Stimulated activated CD4-positive, alpha-beta T cell treated with anti-CD3 and anti-CD28 coated beads, Interleukin-12 subunit alpha, Interleukin-12 subunit beta, amount 100 ng/mL, for 24 hours (primary cell): ENCODE data around the gene HIVEP3.

Source experiments
- DNase-seq, 2 experiments: peaks; one replicate each; pipeline ENCODE4 v3.0.0-alpha.2; 2020; ENCODE audit warnings: low read depth in 2 of 2

The HIVEP3 gene

GRCh38 chr1:41535276-41535675, 383.4 kb downstream of the HIVEP3 start:
- no peak for DNase-seq

DNA sequence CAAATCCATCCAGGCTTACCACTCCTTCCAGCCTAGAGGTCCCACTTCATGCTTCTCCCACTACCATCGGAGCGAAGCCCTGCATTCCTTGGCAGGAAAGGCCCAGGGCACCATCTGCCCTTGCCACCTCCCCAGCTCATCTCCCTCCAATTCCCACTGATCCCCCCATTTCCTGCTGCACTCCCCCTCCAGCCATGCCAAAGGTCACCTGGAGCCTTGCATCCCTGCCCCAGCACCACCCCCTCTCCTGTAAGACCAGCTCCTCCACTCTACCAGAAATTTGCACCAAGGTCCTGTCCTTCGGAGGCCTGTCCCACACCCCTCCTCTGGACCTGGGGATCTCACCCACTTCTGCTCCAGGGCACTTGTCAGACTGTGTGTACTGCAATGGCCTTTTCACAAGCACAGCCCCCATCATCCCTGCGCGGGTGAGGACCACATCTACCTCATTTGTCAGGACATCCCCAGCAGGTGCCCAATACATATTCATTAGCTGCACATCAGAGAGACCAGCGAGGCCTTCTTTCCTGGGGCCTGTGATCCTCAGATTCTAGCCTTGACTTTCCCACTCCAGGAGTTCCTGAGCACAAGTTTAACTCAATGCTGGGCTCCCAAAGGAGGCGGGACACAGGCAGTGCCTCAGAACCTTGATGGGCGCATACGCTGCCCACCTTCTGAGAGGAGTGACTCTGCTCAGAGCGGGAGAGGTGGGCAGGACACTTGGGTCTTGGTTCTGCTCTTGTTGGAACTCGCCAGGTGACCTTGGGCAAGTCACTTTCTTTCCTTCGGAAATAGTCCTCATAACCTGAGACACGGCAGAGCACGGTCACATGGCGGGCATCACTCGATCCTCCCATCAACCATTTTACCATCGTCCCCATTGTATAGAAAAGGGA, 384.3 kb downstream of the HIVEP3 start:
- no peak for DNase-seq

GRCh38 chr1:41533731-41534080, 385.0 kb downstream of the HIVEP3 start:
- DNase-seq: no peak

GRCh38 chr1:41533016-41533730, 385.5 kb downstream of the HIVEP3 start:
- no peak for DNase-seq

- no peak for DNase-seq
Observed at GRCh38 chr1:41532206-41532975, 386.3 kb downstream of the HIVEP3 start.

- DNase-seq: no peak
Observed at GRCh38 chr1:41530411-41530810, 388.3 kb downstream of the HIVEP3 start.

- DNase-seq: no peak
Observed at GRCh38 chr1:41529621-41530395, 388.9 kb downstream of the HIVEP3 start.

DNA sequence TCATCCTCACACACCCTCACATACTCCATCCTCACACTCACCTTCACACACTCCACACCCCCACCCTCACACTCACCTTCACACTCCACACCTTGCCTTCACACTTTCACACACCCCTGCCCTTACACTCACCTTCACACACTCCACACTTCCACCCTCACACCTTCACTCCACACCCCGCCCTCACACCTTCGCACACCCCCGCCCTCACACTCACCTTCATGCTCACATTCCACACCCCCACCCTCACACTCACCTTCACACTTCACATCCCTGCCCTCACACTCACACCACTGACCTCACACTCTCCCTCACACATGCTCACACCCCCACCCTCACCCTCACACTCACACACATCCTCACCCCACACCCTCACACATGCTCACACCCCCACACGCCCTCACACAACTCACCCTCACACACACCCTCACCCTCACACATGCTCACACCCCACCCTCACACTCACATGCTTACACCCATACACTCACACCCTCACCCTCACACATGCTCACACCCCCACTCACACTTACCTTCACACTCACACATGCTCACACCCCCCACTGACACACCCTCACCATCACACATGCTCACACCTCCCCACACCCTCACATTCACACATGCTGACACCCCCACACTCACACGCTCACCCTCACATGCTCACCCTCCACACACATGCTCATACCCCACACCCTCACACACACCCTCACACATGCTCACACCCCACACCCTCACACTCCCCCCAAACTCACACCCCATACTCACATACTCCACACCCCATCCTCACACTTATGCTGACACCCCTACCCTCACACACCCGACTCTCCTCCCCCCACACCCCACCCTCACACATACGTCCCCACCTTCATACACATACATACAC, 389.8 kb downstream of the HIVEP3 start:
- DNase-seq: no peak

DNA sequence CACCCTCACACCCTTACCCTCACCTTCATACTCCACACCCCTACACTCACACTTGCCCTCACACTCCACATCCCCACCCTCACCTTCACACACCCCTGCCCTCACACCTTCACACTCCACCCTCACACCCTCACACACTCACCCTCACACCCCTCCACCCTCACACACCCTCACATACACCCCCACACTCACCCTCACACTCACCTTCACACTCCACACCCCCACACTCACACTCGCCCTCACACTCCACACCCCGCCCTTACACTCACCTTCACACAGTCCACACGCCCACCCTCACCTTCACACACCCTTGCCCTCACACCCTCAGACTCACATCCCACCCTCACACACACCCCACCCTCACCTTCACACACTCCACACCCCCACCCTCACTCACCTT, 390.6 kb downstream of the HIVEP3 start:
- DNase-seq: no peak

DNA sequence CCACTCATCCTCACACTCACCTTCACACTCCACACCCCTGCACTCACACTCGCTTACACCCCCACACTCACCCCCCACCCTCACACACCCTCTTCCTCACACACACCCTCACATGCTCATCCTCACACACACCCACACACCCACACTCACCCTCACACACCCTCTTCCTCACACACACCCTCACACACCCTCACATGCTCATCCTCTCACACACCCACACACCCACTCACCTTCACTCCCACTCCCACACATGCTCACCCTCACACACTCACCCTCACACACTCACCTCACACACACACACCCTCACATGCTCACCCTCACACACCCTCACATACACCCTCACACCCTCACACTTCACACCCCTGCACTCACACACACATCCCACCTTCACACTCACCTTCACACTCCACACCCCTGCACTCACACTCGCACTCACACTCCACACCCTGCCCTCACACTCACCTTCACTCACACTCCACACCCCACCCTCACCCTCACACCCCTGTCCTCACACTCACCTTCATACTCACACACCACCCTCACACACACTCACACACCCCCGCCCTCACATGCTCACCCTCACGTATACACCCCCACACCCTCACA, 391.7 kb downstream of the HIVEP3 start:
- DNase-seq: no peak

GRCh38 chr1:41525891-41526587, 392.7 kb downstream of the HIVEP3 start:
- DNase-seq: no peak

DNA sequence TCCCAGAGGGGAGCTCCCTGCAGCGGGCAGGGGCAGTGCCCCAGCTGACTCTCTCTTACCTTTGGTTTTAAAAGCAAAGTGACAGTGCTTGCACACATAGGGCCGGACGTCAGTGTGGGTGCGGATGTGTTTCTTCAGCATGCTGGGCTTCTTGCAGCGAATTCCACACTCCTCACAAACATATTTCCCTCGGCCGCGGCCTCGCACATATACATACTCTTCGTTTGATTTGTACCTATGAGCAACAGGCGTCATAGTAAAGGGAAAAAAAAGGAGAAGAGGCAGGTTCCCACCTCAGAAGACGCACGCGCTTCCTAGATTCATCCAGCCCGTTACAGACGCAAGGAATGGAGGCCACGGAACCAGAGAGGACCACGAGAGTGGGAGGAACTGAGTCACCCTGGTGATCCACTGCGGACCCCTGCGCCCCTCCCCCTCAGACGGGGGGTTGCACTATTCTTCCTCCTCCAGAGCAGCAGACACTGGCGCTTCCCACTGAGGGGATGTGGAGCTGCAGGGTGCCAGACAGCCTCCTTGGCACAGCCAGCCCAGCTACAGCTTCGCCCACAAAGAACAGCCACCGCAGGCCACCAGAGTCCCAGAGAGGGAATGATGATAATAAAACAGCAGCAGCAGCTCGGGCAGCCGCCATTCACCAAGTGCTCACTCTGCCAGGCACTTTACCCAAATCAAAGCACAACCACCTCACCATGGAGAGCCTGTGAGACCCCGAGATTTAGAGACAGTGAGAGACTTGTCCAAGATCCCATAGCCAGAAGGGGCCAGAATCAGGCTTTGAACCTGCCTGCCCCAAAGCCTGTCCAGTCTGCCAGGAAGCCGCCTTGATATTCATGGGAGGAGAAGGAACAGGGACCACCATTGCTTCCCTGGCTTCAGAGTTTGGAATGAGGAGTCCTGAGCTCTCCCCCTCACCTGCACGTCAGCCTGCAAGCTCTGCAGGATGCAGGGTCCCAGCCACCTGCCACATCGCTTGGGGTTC, 393.7 kb downstream of the HIVEP3 start:
- no peak for DNase-seq

DNA sequence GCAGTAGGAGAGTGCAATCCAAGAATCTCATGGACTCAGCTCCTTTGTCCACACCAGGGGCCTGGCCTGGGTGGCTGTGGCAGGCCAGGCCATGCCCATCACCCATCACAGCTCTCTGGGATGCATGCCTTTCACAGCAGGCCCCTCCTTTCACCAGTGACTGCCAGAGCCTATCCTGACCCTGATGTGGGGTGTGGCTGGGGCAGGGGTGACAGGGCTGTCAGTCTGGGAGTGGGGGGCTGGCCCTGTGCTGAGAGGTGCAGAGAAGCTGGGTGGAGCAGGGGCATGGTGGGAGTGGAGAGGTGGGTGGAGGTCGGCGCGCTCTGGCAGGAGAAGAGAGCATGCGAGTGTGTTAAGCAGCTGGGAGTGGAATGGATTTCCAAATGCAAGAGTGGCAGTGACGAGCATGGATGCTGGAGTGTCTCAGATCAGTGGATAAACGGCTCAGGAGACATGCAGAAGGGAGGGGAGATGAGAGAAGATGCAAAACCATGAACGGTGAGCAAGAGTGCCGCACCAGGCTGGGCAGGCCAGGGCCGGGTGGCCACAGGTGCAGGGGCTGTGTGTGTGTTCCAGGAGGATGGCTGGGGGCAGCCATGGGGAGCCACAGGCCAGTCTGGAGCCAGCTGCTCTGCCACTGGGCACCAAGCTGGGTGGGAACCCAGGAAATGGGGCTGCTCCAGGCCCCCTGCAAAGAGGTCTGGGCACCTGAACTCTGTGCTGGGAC, 394.6 kb downstream of the HIVEP3 start:
- no peak for DNase-seq

- no peak for DNase-seq
Observed at GRCh38 chr1:41523071-41523470, 395.7 kb downstream of the HIVEP3 start.

DNA sequence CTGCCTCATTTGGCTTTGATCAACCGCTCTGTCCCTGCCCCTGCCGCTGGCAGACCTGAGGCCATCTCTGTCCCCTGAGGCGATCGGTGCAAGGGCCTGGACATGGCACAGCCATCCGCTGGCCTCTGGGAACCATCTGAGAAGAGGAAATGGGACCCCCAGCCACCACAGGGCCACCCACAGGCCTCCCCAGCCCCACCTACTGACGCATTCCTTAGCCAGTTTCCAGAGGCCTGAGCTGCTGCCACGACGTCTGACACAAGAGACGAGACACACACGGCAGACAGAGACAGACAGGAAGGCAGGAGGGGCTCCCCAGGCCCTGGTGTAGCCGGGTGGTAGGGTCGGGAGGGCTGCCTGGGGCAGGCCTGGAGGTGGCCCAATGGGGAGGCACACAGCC, 397.0 kb downstream of the HIVEP3 start:
- DNase-seq: no peak

DNA sequence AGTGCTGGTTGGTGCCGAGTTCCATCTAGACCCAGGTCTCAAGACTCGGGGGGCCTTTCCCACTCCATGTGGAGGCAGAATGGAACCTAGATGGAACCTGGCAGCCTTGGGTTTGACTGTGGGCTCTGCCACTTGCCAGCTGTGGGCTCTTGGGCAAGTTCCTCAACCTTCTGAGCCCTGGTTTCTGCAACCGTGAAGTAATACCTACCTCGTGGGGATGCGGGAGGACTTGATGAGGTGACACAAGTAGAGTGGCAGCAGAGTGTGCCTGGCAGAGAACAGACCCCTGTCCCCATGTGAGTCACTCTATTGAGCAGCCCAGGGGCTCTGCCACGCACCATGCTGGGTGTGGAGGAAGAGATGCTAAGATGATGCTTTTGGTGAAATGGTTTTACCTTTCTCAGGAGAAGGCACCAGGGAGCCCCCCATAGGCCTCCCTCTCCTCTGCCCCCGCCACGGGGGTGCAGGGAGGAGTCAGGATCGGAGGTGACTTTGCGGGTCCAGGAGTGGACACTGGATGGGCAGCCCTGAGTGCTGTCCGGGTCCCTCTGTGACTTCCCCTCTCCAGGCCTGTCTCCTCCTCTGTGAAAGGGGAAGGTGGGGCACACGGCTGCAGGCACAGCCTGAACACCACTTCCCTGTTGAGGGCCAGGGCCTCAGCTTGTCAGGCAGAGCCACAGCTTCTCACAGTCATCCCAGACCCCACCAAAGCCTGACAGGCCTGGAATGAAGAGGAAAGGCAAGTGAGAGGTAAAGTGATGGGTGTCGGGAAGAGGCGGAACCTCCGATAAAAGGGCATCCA, 397.6 kb downstream of the HIVEP3 start:
- DNase-seq: no peak

- no peak for DNase-seq
Observed at GRCh38 chr1:41519667-41520066, 399.1 kb downstream of the HIVEP3 start.
